Keratinocyte (primary cell): ENCODE data around the gene GNB3. TPM values are rescaled to one million over a fixed set of nuclear protein-coding genes. Genes with fewer than 3 reads are reported as not detected.
"Not testable (repeated sequence)": the region's sequence is repeated elsewhere in the genome, so short reads cannot be mapped to it uniquely, and the experiment has no call there.

Source experiments
- DNase-seq: peaks from one replicate; pipeline ENCODE4 v3.0.0-alpha.2; 2011; ENCODE audit warnings: low read depth, missing footprints, low spot score
- FAIRE-seq: peaks from 2 replicates; lab custom pipeline; 2011; peaks lifted over from hg19 to GRCh38; lab: Jason Lieb, UNC
- H2AFZ ChIP-seq: 2 replicates; pipeline ENCODE4 v1.6.0; 2012; ENCODE audit warnings: low read length, control low read depth, inconsistent platforms; ENCODE audit not compliant: control insufficient read depth
- H3K27ac ChIP-seq: 2 replicates; pipeline ENCODE4 v1.5.1; 2011; ENCODE audit warnings: low read length; ENCODE audit not compliant: control insufficient read depth, insufficient read depth
- H3K27me3 ChIP-seq: 3 replicates; pipeline ENCODE4 v1.6.0; 2011; ENCODE audit warnings: low read length; ENCODE audit not compliant: control insufficient read depth, insufficient read depth; ENCODE audit errors: extremely low read depth
- H3K36me3 ChIP-seq, 2 experiments: 2 replicates in 1 of 2; 3 replicates in 1 of 2; pipeline ENCODE4 v1.5.1; 2011; ENCODE audit warnings: low read length in 2 of 2, mild to moderate bottlenecking in 1 of 2; ENCODE audit not compliant: control insufficient read depth in 2 of 2, insufficient read depth in 2 of 2; ENCODE audit errors: extremely low read depth in 1 of 2
- H3K4me1 ChIP-seq: 3 replicates; pipeline ENCODE4 v1.5.1; 2011; ENCODE audit warnings: low read length; ENCODE audit not compliant: control insufficient read depth, insufficient read depth; ENCODE audit errors: extremely low read depth
- H3K4me2 ChIP-seq: 3 replicates; pipeline ENCODE4 v1.6.0; 2011; ENCODE audit warnings: low read depth, low read length; ENCODE audit not compliant: control insufficient read depth, insufficient read depth; ENCODE audit errors: extremely low read depth
- H3K4me3 ChIP-seq, 3 experiments: fragments of 200-600 bp in 1 of 3; sonication (generic) in 1 of 3; 2 replicates in 2 of 3; 3 replicates in 1 of 3; pipeline ENCODE4 v1.5.1; 2011 to 2016; ENCODE audit warnings: low read length in 3 of 3, mild to moderate bottlenecking in 3 of 3, control low read depth in 2 of 3, inconsistent platforms in 1 of 3, low read depth in 1 of 3, mixed read lengths in 1 of 3, mixed run types in 1 of 3, moderate library complexity in 1 of 3; ENCODE audit not compliant: control insufficient read depth in 2 of 3, insufficient read depth in 2 of 3; ENCODE audit errors: extremely low read depth in 1 of 3
- H3K79me2 ChIP-seq: 2 replicates; pipeline ENCODE4 v1.6.0; 2012; ENCODE audit warnings: low read length; ENCODE audit not compliant: control insufficient read depth, insufficient read depth
- H3K9ac ChIP-seq: 3 replicates; pipeline ENCODE4 v1.6.0; 2011; ENCODE audit warnings: low read length; ENCODE audit not compliant: control insufficient read depth, insufficient read depth; ENCODE audit errors: extremely low read depth
- H3K9me1 ChIP-seq: 3 replicates; pipeline ENCODE4 v1.6.0; 2011; ENCODE audit warnings: low read length; ENCODE audit not compliant: control insufficient read depth, insufficient read depth; ENCODE audit errors: extremely low read depth
- H3K9me3 ChIP-seq: 2 replicates; pipeline ENCODE4 v1.5.1; 2012; ENCODE audit warnings: low read depth, low read length; ENCODE audit not compliant: control insufficient read depth
- H4K20me1 ChIP-seq: 3 replicates; pipeline ENCODE4 v1.6.0; 2011; ENCODE audit warnings: low read length; ENCODE audit not compliant: control insufficient read depth, insufficient read depth; ENCODE audit errors: extremely low read depth
- CTCF ChIP-seq, 3 experiments: IDR thresholded peaks in 1 of 3; conservative IDR thresholded peaks in 1 of 3; optimal IDR thresholded peaks in 1 of 3; 2 replicates in 2 of 3; 3 replicates in 1 of 3; pipeline versions ENCODE3 to v1.5.1; 2011; ENCODE audit warnings: low read length in 3 of 3, mild to moderate bottlenecking in 3 of 3, moderate library complexity in 2 of 3, control low read depth in 1 of 3, inconsistent platforms in 1 of 3; ENCODE audit not compliant: insufficient read depth in 2 of 3; ENCODE audit errors: extremely low read depth in 1 of 3
- EZH2 ChIP-seq: IDR thresholded peaks from one replicate; pipeline ENCODE4 v1.6.1; 2012; ENCODE audit warnings: inconsistent platforms, mild to moderate bottlenecking, low read length, moderate library complexity
- dilution Hi-C: fragments of 300-500 bp; cut with MboI; formaldehyde crosslinking; loops from one replicate; pipeline ENCODE4 v1.7.0; 2020; ENCODE audit warnings: low sequenced_read_pairs; ENCODE audit not compliant: extremely low pct_ligation_motif_present
- polyA plus RNA-seq, 5 experiments: library from polyadenylated mRNA; depleted of rRNA in 3 of 5; stranded (reverse) in 3 of 5; stranded (forward) in 1 of 5; unstranded in 1 of 5; fragments of >200 nt; gene quantifications; 1 replicate in 1 of 5; 2 replicates in 3 of 5; 3 replicates in 1 of 5; pipeline versions ENCODE4 v1.2.1 to v1.2.3, GENCODE V29; 2011 to 2012; ENCODE audit warnings: missing spikeins in 2 of 5, low read depth in 1 of 5, low replicate concordance in 1 of 5

Gene GNB3
- polyA plus RNA-seq, 1 donor (not counting 4 experiments of a cell fraction or from before 2014, with no cell fraction given), result 0.80 TPM

GRCh38 chr12:6886206-6886999, 45.7 kb downstream of the GNB3 start:
- H3K4me2 ChIP-seq, dilution Hi-C loops, H3K9me1 ChIP-seq, H3K9ac ChIP-seq, FAIRE-seq, DNase-seq, H2AFZ ChIP-seq, H4K20me1 ChIP-seq, H3K9me3 ChIP-seq, H3K27ac ChIP-seq, H3K27me3 ChIP-seq, H3K4me3 ChIP-seq, H3K79me2 ChIP-seq, H3K4me1 ChIP-seq, H3K36me3 ChIP-seq: not testable (repeated sequence)

- TF ChIP-seq EZH2, result no peak
- no peak for TF ChIP-seq CTCF (optimal IDR thresholded peaks at IDR 0.05 in 1 of 3, IDR thresholded peaks at IDR 0.05 in 1 of 3, conservative IDR thresholded peaks at IDR 0.05 in 1 of 3; ENCODE audit: extremely low read depth in 1 of 3, insufficient read depth in 2 of 3, low read length in 3 of 3)
- H3K36me3 ChIP-seq, result no peaks in the 10 kb centered on the region
- no peaks in the 10 kb centered on the region for H3K27me3 ChIP-seq
- no peaks in the 10 kb centered on the region for H3K79me2 ChIP-seq
- H3K4me2 ChIP-seq, result no peak overlapping the region
- peaks cover 10% of the 10 kb centered on the region for H3K4me1 ChIP-seq
- dilution Hi-C loops, result no loop called here
- H3K9me3 ChIP-seq, result no peaks in the 10 kb centered on the region
- no peak overlapping the region for H3K9ac ChIP-seq
- H2AFZ ChIP-seq, result no peak overlapping the region
- H4K20me1 ChIP-seq, result no peaks in the 10 kb centered on the region
- no peak overlapping the region for H3K27ac ChIP-seq
- no peak for DNase-seq
- no peaks in the 10 kb centered on the region for H3K9me1 ChIP-seq
- H3K4me3 ChIP-seq, result no peak overlapping the region
- FAIRE-seq, result no peak
Measured at GRCh38 chr12:6887460-6887859, 46.7 kb downstream of the GNB3 start.

- Histone ChIP-seq H3K4me2 (no peak overlapping the region), H2AFZ (no peak overlapping the region), H3K79me2 (no peaks in the 10 kb centered on the region), H4K20me1 (no peaks in the 10 kb centered on the region), H3K27ac (no peak overlapping the region), H3K36me3 (no peaks in the 10 kb centered on the region), H3K9ac (no peak overlapping the region), H3K27me3 (no peaks in the 10 kb centered on the region), H3K9me3 (no peaks in the 10 kb centered on the region), H3K4me3 (no peak overlapping the region), H3K4me1 (peaks cover 10% of the 10 kb centered on the region), H3K9me1 (no peaks in the 10 kb centered on the region)
- TF ChIP-seq EZH2, result no peak
- TF ChIP-seq CTCF (optimal IDR thresholded peaks at IDR 0.05 in 1 of 3, IDR thresholded peaks at IDR 0.05 in 1 of 3, conservative IDR thresholded peaks at IDR 0.05 in 1 of 3; ENCODE audit: extremely low read depth in 1 of 3, insufficient read depth in 2 of 3, low read length in 3 of 3), result no peak
- FAIRE-seq (no peak), DNase-seq (no peak)
- dilution Hi-C loops, result no loop called here
Measured at GRCh38 chr12:6888360-6888759, 47.6 kb downstream of the GNB3 start.

GRCh38 chr12:6888794-6889193, 48.1 kb downstream of the GNB3 start:
- peaks cover 10% of the 10 kb centered on the region for H3K4me1 ChIP-seq
- H3K9me1 ChIP-seq, H3K4me2 ChIP-seq, H3K79me2 ChIP-seq, H3K36me3 ChIP-seq, dilution Hi-C loops, H3K27ac ChIP-seq, H2AFZ ChIP-seq, H4K20me1 ChIP-seq, H3K9me3 ChIP-seq, H3K27me3 ChIP-seq, FAIRE-seq, H3K4me3 ChIP-seq, H3K9ac ChIP-seq, DNase-seq: not testable (repeated sequence)
